ENCODE results near the gene KRTAP2-1. TPM values are rescaled to one million over a fixed set of nuclear protein-coding genes. Genes with fewer than 3 reads are reported as not detected.
"Not testable (repeated sequence)": the region's sequence is repeated elsewhere in the genome, so short reads cannot be mapped to it uniquely, and the experiment has no call there.

KRTAP2-1 gene
- total and polyA plus RNA-seq, 5 donors from 2014 or later: not detected

- Mint-ChIP-seq H3K4me1 (no peaks in the 10 kb centered on the region), H3K4me3 (no peak within 1 kb of the TSS), H3K27ac (no peak within 1 kb of the TSS), H3K27me3 (peaks cover 34% of the 10 kb centered on the region), H3K9me3 (no peaks in the 10 kb centered on the region), H3K36me3 (no peaks in the 10 kb centered on the region)
- ATAC-seq (ENCODE audit: low read depth in 2 of 2): no peak
- no peak within 1 kb of the TSS for H3K4me3 ChIP-seq (ENCODE audit: low read depth, low read length)
- H3K27me3 ChIP-seq (ENCODE audit: control insufficient read depth, insufficient read depth, low read length): peaks cover 5% of the 10 kb centered on the region
- H3K9me3 ChIP-seq (ENCODE audit: control insufficient read depth in 2 of 2, low read length in 2 of 2): no peaks in the 10 kb centered on the region
- H3K27ac ChIP-seq (ENCODE audit: insufficient read depth, low read length, poor library complexity, severe bottlenecking): no peak within 1 kb of the TSS
- no peak for DNase-seq
- no peaks in the 10 kb centered on the region for H3K4me1 ChIP-seq (ENCODE audit: control insufficient read depth, insufficient read depth, low read length, poor library complexity, severe bottlenecking)
- H3K36me3 ChIP-seq (ENCODE audit: control insufficient read depth, insufficient read depth, low read length): no peaks in the 10 kb centered on the region
Observed at GRCh38 chr17:41008811-41009210, 38.3 kb downstream of the KRTAP2-1 start, which contains the start of gene KRTAP3-1. Gene KRTAP3-1, minus strand, starts transcription at chr17:41009128. Its CDS starts 54 bp downstream, at chr17:41009074.

DNA sequence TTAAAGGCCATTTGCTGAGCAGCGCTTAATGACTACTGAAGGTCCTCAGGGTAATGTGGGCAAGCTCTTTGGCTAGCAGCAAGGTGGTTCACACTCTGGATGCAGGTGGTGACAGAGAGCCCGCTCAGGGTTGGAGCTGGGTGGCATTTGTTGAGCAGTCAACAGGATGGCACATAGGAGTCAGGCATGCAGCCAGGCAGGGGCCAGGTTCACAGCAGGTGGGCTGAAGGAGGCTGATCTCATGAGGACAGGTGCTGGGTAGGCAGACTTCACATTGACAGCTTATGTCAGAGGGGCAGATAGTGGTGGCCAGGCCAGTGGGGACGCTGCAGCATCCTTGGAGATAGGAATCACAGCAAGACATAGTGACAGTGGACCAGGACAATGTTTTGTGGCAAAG is 42.7 kb downstream of the KRTAP2-1 start:
- Histone ChIP-seq H3K4me3 (ENCODE audit: low read depth, low read length) (no peak overlapping the region), H3K4me1 (ENCODE audit: control insufficient read depth, insufficient read depth, low read length, poor library complexity, severe bottlenecking) (no peaks in the 10 kb centered on the region), H3K9me3 (ENCODE audit: control insufficient read depth in 2 of 2, low read length in 2 of 2) (no peaks in the 10 kb centered on the region), H3K27ac (ENCODE audit: insufficient read depth, low read length, poor library complexity, severe bottlenecking) (no peak overlapping the region), H3K36me3 (ENCODE audit: control insufficient read depth, insufficient read depth, low read length) (no peaks in the 10 kb centered on the region), H3K27me3 (ENCODE audit: control insufficient read depth, insufficient read depth, low read length) (peaks cover 4% of the 10 kb centered on the region)
- H3K27me3 Mint-ChIP-seq: peaks cover 55% of the 10 kb centered on the region
- no peaks in the 10 kb centered on the region for H3K4me1 Mint-ChIP-seq
- H3K9me3 Mint-ChIP-seq: peaks cover 0 to 1% (median 0%) of the 10 kb centered on the region in 7 donors
- H3K27ac Mint-ChIP-seq: no peak overlapping the region
- no peak for ATAC-seq (ENCODE audit: low read depth in 2 of 2)
- no peak for DNase-seq
- no peaks in the 10 kb centered on the region for H3K36me3 Mint-ChIP-seq
- no peak overlapping the region for H3K4me3 Mint-ChIP-seq

GRCh38 chr17:41003926-41004325 is 43.2 kb downstream of the KRTAP2-1 start:
- H3K27me3 Mint-ChIP-seq: peaks cover 53% of the 10 kb centered on the region
- DNase-seq: no peak
- Histone ChIP-seq H3K9me3 (ENCODE audit: control insufficient read depth in 2 of 2, low read length in 2 of 2) (no peaks in the 10 kb centered on the region), H3K4me3 (ENCODE audit: low read depth, low read length) (no peak overlapping the region), H3K36me3 (ENCODE audit: control insufficient read depth, insufficient read depth, low read length) (no peaks in the 10 kb centered on the region), H3K27me3 (ENCODE audit: control insufficient read depth, insufficient read depth, low read length) (peaks cover 4% of the 10 kb centered on the region), H3K27ac (ENCODE audit: insufficient read depth, low read length, poor library complexity, severe bottlenecking) (no peak overlapping the region), H3K4me1 (ENCODE audit: control insufficient read depth, insufficient read depth, low read length, poor library complexity, severe bottlenecking) (no peaks in the 10 kb centered on the region)
- no peak for ATAC-seq (ENCODE audit: low read depth in 2 of 2)
- H3K36me3 Mint-ChIP-seq: no peaks in the 10 kb centered on the region
- no peak overlapping the region for H3K27ac Mint-ChIP-seq
- H3K4me3 Mint-ChIP-seq: no peak overlapping the region
- H3K4me1 Mint-ChIP-seq: no peaks in the 10 kb centered on the region
- peaks cover 0 to 1% (median 0%) of the 10 kb centered on the region in 7 donors for H3K9me3 Mint-ChIP-seq

DNA sequence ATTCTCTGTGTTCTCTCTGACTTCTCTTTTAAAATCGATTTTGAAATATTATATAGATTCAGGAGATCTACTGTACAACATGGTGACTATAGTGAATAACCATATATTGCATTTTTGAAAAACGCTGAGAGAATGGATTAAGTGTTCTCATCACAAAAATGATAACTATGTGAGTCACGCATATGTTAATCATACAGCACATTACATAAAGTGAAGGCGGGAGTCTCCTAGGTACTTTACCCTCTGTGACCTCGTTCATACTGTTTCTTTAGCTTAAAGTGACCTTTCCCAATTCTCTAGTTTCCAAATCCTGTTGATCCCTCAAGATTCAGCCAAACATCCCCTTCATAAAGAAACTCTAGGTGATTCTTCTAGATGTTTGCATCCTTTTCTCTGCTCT is 44.3 kb downstream of the KRTAP2-1 start:
- Histone ChIP-seq H3K4me1 (ENCODE audit: control insufficient read depth, insufficient read depth, low read length, poor library complexity, severe bottlenecking) (no peaks in the 10 kb centered on the region), H3K4me3 (ENCODE audit: low read depth, low read length) (no peak overlapping the region), H3K27ac (ENCODE audit: insufficient read depth, low read length, poor library complexity, severe bottlenecking) (no peak overlapping the region), H3K27me3 (ENCODE audit: control insufficient read depth, insufficient read depth, low read length) (peaks cover 4% of the 10 kb centered on the region), H3K9me3 (ENCODE audit: control insufficient read depth in 2 of 2, low read length in 2 of 2) (no peaks in the 10 kb centered on the region), H3K36me3 (ENCODE audit: control insufficient read depth, insufficient read depth, low read length) (no peaks in the 10 kb centered on the region)
- peaks cover 50% of the 10 kb centered on the region for H3K27me3 Mint-ChIP-seq
- H3K9me3 Mint-ChIP-seq: peaks cover 0 to 1% (median 0%) of the 10 kb centered on the region in 7 donors
- no peak for DNase-seq
- no peak overlapping the region for H3K4me3 Mint-ChIP-seq
- no peak for ATAC-seq (ENCODE audit: low read depth in 2 of 2)
- H3K4me1 Mint-ChIP-seq: no peaks in the 10 kb centered on the region
- H3K27ac Mint-ChIP-seq: no peak overlapping the region
- H3K36me3 Mint-ChIP-seq: no peaks in the 10 kb centered on the region

DNA sequence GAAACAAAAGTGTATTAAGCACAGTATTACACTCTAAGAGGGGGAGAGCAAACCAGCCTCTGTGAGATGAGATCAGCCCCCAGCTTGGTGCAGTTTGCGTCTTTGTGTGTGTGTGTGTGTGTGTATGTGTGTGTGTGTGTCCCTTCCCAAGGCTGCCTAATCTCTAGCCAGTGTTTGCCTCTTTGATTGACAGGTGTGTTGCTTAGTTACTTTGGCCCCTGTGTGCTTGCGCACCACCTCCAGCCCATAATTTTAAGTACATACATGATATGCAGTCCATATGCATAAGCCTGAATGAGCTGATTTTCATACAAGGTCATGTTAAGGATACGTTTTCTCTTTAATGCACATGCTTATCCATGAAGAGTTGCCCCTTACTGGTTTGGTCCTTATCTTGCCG is 45.3 kb downstream of the KRTAP2-1 start:
- Histone ChIP-seq H3K36me3 (ENCODE audit: control insufficient read depth, insufficient read depth, low read length) (no peaks in the 10 kb centered on the region), H3K27ac (ENCODE audit: insufficient read depth, low read length, poor library complexity, severe bottlenecking) (no peak overlapping the region), H3K4me1 (ENCODE audit: control insufficient read depth, insufficient read depth, low read length, poor library complexity, severe bottlenecking) (no peaks in the 10 kb centered on the region), H3K27me3 (ENCODE audit: control insufficient read depth, insufficient read depth, low read length) (peaks cover 7% of the 10 kb centered on the region), H3K4me3 (ENCODE audit: low read depth, low read length) (no peak overlapping the region), H3K9me3 (ENCODE audit: control insufficient read depth in 2 of 2, low read length in 2 of 2) (no peaks in the 10 kb centered on the region)
- H3K27me3 Mint-ChIP-seq: peaks cover 57% of the 10 kb centered on the region
- no peaks in the 10 kb centered on the region for H3K4me1 Mint-ChIP-seq
- peaks cover 0 to 1% (median 0%) of the 10 kb centered on the region in 7 donors for H3K9me3 Mint-ChIP-seq
- H3K27ac Mint-ChIP-seq: no peak overlapping the region
- no peak for ATAC-seq (ENCODE audit: low read depth in 2 of 2)
- no peak for DNase-seq
- H3K36me3 Mint-ChIP-seq: no peaks in the 10 kb centered on the region
- H3K4me3 Mint-ChIP-seq: no peak overlapping the region

GRCh38 chr17:40999563-40999962 is 47.6 kb downstream of the KRTAP2-1 start, which contains the start of gene KRTAP3-2:
Gene KRTAP3-2, minus strand, starts transcription at chr17:40999906. Its CDS starts 53 bp downstream, at chr17:40999853.
- peaks cover 13% of the 10 kb centered on the region for H3K27me3 ChIP-seq (ENCODE audit: control insufficient read depth, insufficient read depth, low read length)
- not testable (repeated sequence) for H3K27ac Mint-ChIP-seq; H3K36me3 Mint-ChIP-seq; H3K4me3 ChIP-seq (ENCODE audit: low read depth, low read length); DNase-seq; H3K4me1 Mint-ChIP-seq; H3K9me3 ChIP-seq (ENCODE audit: control insufficient read depth in 2 of 2, low read length in 2 of 2); H3K36me3 ChIP-seq (ENCODE audit: control insufficient read depth, insufficient read depth, low read length); H3K27ac ChIP-seq (ENCODE audit: insufficient read depth, low read length, poor library complexity, severe bottlenecking); H3K9me3 Mint-ChIP-seq; ATAC-seq (ENCODE audit: low read depth in 2 of 2); H3K4me1 ChIP-seq (ENCODE audit: control insufficient read depth, insufficient read depth, low read length, poor library complexity, severe bottlenecking); H3K4me3 Mint-ChIP-seq
- H3K27me3 Mint-ChIP-seq: peaks cover 66% of the 10 kb centered on the region

GRCh38 chr17:40997361-40997760 is 49.8 kb downstream of the KRTAP2-1 start:
- Mint-ChIP-seq H3K4me1 (no peaks in the 10 kb centered on the region), H3K4me3 (no peak overlapping the region), H3K9me3 (peaks cover 0 to 3% (median 0%) of the 10 kb centered on the region in 7 donors), H3K36me3 (no peaks in the 10 kb centered on the region), H3K27ac (no peak overlapping the region), H3K27me3 (peaks cover 59% of the 10 kb centered on the region)
- H3K27ac ChIP-seq (ENCODE audit: insufficient read depth, low read length, poor library complexity, severe bottlenecking): no peak overlapping the region
- H3K4me1 ChIP-seq (ENCODE audit: control insufficient read depth, insufficient read depth, low read length, poor library complexity, severe bottlenecking): no peaks in the 10 kb centered on the region
- DNase-seq: no peak
- no peaks in the 10 kb centered on the region for H3K9me3 ChIP-seq (ENCODE audit: control insufficient read depth in 2 of 2, low read length in 2 of 2)
- no peak overlapping the region for H3K4me3 ChIP-seq (ENCODE audit: low read depth, low read length)
- ATAC-seq (ENCODE audit: low read depth in 2 of 2): no peak
- H3K27me3 ChIP-seq (ENCODE audit: control insufficient read depth, insufficient read depth, low read length): peaks cover 14% of the 10 kb centered on the region
- H3K36me3 ChIP-seq (ENCODE audit: control insufficient read depth, insufficient read depth, low read length): no peaks in the 10 kb centered on the region

DNA sequence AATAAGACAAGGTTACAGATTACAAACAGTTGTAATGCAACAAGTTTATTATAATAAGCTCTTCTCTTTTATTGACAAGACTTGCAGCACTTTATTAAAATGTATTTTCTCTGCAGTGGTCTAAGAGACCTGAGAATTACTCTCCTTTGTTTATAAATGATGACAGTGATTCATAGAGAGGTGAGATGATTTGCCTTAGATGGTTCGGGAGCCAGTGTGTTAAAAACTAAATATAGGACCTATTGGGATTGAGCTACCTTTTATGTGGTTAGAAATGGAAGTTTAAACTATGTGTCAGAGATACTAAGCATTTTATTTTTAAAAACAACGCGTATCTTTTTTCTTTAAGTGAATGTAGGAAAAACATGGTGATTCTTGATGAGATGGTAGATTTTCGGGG is 50.3 kb downstream of the KRTAP2-1 start:
- no peak overlapping the region for H3K27ac ChIP-seq (ENCODE audit: insufficient read depth, low read length, poor library complexity, severe bottlenecking)
- H3K9me3 Mint-ChIP-seq: peaks cover 0 to 3% (median 0%) of the 10 kb centered on the region in 7 donors
- no peak overlapping the region for H3K4me3 Mint-ChIP-seq
- H3K36me3 Mint-ChIP-seq: no peaks in the 10 kb centered on the region
- no peaks in the 10 kb centered on the region for H3K4me1 Mint-ChIP-seq
- no peak for DNase-seq
- no peaks in the 10 kb centered on the region for H3K4me1 ChIP-seq (ENCODE audit: control insufficient read depth, insufficient read depth, low read length, poor library complexity, severe bottlenecking)
- H3K9me3 ChIP-seq (ENCODE audit: control insufficient read depth in 2 of 2, low read length in 2 of 2): no peaks in the 10 kb centered on the region
- no peak for ATAC-seq (ENCODE audit: low read depth in 2 of 2)
- no peak overlapping the region for H3K4me3 ChIP-seq (ENCODE audit: low read depth, low read length)
- peaks cover 56% of the 10 kb centered on the region for H3K27me3 Mint-ChIP-seq
- no peaks in the 10 kb centered on the region for H3K36me3 ChIP-seq (ENCODE audit: control insufficient read depth, insufficient read depth, low read length)
- H3K27ac Mint-ChIP-seq: no peak overlapping the region
- peaks cover 16% of the 10 kb centered on the region for H3K27me3 ChIP-seq (ENCODE audit: control insufficient read depth, insufficient read depth, low read length)

All from CD4-positive, CD25-positive, alpha-beta regulatory T cell (primary cell).